Measurements from ENCODE around the gene ANKRD16.

DNA sequence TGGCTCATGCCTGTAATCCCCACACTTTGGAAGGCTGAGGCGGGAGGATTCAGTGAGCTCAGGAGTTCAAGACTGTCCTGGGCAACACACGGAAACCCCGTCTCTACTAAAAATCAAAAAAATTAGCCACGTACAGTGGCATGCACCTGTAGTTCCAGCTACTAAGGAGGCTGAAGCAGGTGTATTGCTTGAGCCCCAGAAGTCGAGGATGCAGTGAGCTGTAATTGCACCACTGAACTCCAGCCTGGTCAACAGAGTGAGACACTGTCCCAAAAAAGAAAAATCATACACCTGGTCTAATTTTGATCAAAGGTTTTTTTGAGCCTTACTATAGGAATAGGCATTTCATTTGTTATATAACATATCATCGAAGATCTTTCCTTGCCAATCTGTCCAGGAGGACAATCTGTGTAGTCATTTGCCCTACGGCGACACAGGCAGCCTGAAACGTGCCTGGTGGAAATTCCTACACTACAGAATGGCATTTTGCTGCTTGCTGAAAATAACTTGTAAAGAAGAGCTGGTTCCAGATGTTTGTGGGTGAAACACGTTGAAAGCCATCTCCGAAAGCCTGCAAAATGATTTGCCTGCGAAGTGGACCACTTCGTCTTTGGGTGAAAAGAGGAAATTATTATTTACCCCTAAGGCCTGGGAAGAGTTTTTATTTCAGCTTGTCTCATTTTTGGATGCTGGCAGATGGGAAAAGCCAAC, 45.2 kb downstream of the ANKRD16 start:
- TF ChIP-seq GABPA (IDR thresholded peaks at IDR 0.05; ENCODE audit: low read depth) (no peak), CTCF (IDR thresholded peaks at IDR 0.05; ENCODE audit: insufficient read depth, low read length) (no peak), POLR2AphosphoS5 (IDR thresholded peaks at IDR 0.05; ENCODE audit: low read depth) (no peak), REST (IDR thresholded peaks at IDR 0.05; ENCODE audit: insufficient replicate concordance, low read depth) (no peak), SPI1 (IDR thresholded peaks at IDR 0.05; ENCODE audit: borderline replicate concordance, low read depth) (no peak)

All from HL-60 (cell line).